A172 (cell line): ENCODE results near the gene TBC1D21. TPM values are rescaled to one million over a fixed set of nuclear protein-coding genes. Genes with fewer than 3 reads are reported as not detected.
A peak's percentile ranks its signal among the peaks of the same experiment; 100 is the strongest.

ENCODE experiments used
- DNase-seq: peaks from one replicate; pipeline ENCODE4 v3.0.0-alpha.2; 2015; ENCODE audit warnings: low spot score
- total RNA-seq: library from RNA; depleted of rRNA; stranded (reverse); fragments of >200 nt; shearing (Covaris generic); gene quantifications from 2 replicates; pipeline ENCODE4 v1.2.3, GENCODE V29; 2014; rRNA removed

The TBC1D21 gene
- not detected in 2 replicates for total RNA-seq

- DNase-seq: no peak
Measured at GRCh38 chr15:73873456-73873855, at the start of gene TBC1D21. Gene TBC1D21 (plus strand): TSS chr15:73873564. CDS start chr15:73873710, 146 bp downstream.

- DNase-seq: no peak
Measured at GRCh38 chr15:73826711-73827251, 46.6 kb upstream of the TBC1D21 start.

GRCh38 chr15:73829523-73829922 lies 43.8 kb upstream of the TBC1D21 start:
- DNase-seq: no peak

GRCh38 chr15:73832657-73833056 lies 40.7 kb upstream of the TBC1D21 start:
- DNase-seq: no peak

- DNase-seq: no peak
Measured at GRCh38 chr15:73836845-73837244, 36.5 kb upstream of the TBC1D21 start.

- DNase-seq: peak; percentile 4
Measured at GRCh38 chr15:73838831-73839426, 34.4 kb upstream of the TBC1D21 start.

GRCh38 chr15:73839699-73840377 lies 33.5 kb upstream of the TBC1D21 start:
- DNase-seq: no peak

- DNase-seq: no peak
Measured at GRCh38 chr15:73840771-73841170, 32.6 kb upstream of the TBC1D21 start.

- peak; percentile 4 for DNase-seq
Measured at GRCh38 chr15:73841756-73842725, 31.3 kb upstream of the TBC1D21 start.

GRCh38 chr15:73843787-73844186 lies 29.6 kb upstream of the TBC1D21 start:
- no peak for DNase-seq

GRCh38 chr15:73844356-73844755 lies 29.0 kb upstream of the TBC1D21 start:
- DNase-seq: peak; percentile 35

GRCh38 chr15:73845507-73845906 lies 27.9 kb upstream of the TBC1D21 start:
- no peak for DNase-seq

GRCh38 chr15:73845907-73846306 lies 27.5 kb upstream of the TBC1D21 start:
- no peak for DNase-seq

- no peak for DNase-seq
Measured at GRCh38 chr15:73849641-73850040, 23.7 kb upstream of the TBC1D21 start.

GRCh38 chr15:73850228-73850627 lies 23.1 kb upstream of the TBC1D21 start:
- no peak for DNase-seq

GRCh38 chr15:73851689-73852088 lies 21.7 kb upstream of the TBC1D21 start:
- DNase-seq: peak; percentile 34

- DNase-seq: no peak
Measured at GRCh38 chr15:73852507-73852906, 20.9 kb upstream of the TBC1D21 start.

GRCh38 chr15:73854265-73854664 lies 19.1 kb upstream of the TBC1D21 start:
- no peak for DNase-seq

GRCh38 chr15:73856458-73857192 lies 16.7 kb upstream of the TBC1D21 start:
- no peak for DNase-seq

- DNase-seq: no peak
Measured at GRCh38 chr15:73857193-73857920, 16.0 kb upstream of the TBC1D21 start.

GRCh38 chr15:73858062-73858461 lies 15.3 kb upstream of the TBC1D21 start:
- DNase-seq: no peak
